Ovary (tissue), 9 donors: ENCODE data around the gene RILP. TPM values are rescaled to one million over a fixed set of nuclear protein-coding genes. Genes with fewer than 3 reads are reported as not detected.
A peak's percentile ranks its signal among the peaks of the same experiment; 100 is the strongest.

Source experiments
- DNase-seq, 5 donors: peaks; one replicate each; pipeline ENCODE4 v3.0.0-alpha.2; 2019 to 2020
- H3K27ac ChIP-seq, 2 donors: fragments of 200-600 bp; one replicate each; pipeline versions ENCODE4 v1.5.1 to v1.8.0; 2019 to 2022
- H3K27me3 ChIP-seq: fragments of 200-600 bp; one replicate; pipeline ENCODE4 v1.8.0; 2022
- H3K36me3 ChIP-seq: fragments of 200-600 bp; sonication (generic); one replicate; pipeline ENCODE4 v1.5.1; 2019
- H3K4me1 ChIP-seq: one replicate; pipeline ENCODE4 v1.8.1; 2013; ENCODE audit warnings: mild to moderate bottlenecking, moderate library complexity; ENCODE audit not compliant: insufficient read depth
- H3K4me3 ChIP-seq: fragments of 200-600 bp; sonication (generic); one replicate; pipeline ENCODE4 v1.5.1; 2017
- H3K9me3 ChIP-seq, 2 donors: fragments of 200-600 bp in 1 of 2; sonication (generic) in 1 of 2; one replicate each; pipeline versions ENCODE4 v1.5.1 to v1.8.1; 2013 to 2019; ENCODE audit warnings: mild to moderate bottlenecking in 1 of 2, moderate library complexity in 1 of 2
- EP300 ChIP-seq: sonication (generic); formaldehyde crosslinking; IDR thresholded peaks from one replicate; pipeline ENCODE4 v1.6.1; 2017; ENCODE audit warnings: antibody characterized with exemption
- POLR2A ChIP-seq: fragments of 450-650 bp; IDR thresholded peaks from one replicate; pipeline ENCODE4 v1.6.1; 2017; ENCODE audit warnings: antibody characterized with exemption, mild to moderate bottlenecking, moderate library complexity
- WGBS, 3 donors: extraction: QIAGEN DNeasy Blood & Tissue Kit in 1 of 3; methylation state at CpG; one replicate each; pipeline versions ENCODE4 v1.1.5 to v1.1.7; 2013 to 2017; 5-methylcytosine and 5-hydroxymethylcytosine counted together
- intact Hi-C, 4 donors: fragments of 100-400 bp; cut with DNase I; formaldehyde crosslinking; loops; one replicate each; pipeline versions ENCODE4 v1.11.0 to v1.15.1; 2022 to 2023
- polyA plus RNA-seq, 2 donors: library from polyadenylated mRNA; stranded (reverse); fragments of 200-250 nt in 1 of 2; fragments of 350-450 nt in 1 of 2; fragmentation: Illumina TruSeq in 1 of 2; extraction: RNeasy Lipid Tissue Mini Kit (QIAGEN cat#74804) in 1 of 2; gene quantifications; one replicate each; pipeline ENCODE4 v1.2.3, GENCODE V29; 2013 to 2014
- total RNA-seq, 7 donors: library from RNA; depleted of rRNA in 2 of 7; stranded (reverse); fragments of >200 nt in 2 of 7; fragmentation: NEBNext Ultra II Directional in 3 of 7; extraction: Animal tissue kit (Norgen Biotek cat#: 25700) in 3 of 7; gene quantifications; one replicate each; pipeline versions ENCODE4 v1.1.0 to v1.2.4, GENCODE V29; 2016 to 2023
- TF ChIP-seq, protein P1 (sequence below), 3 donors: fragments of 450-650 bp in 2 of 3; fragments of 200-600 bp in 1 of 3; IDR thresholded peaks; one replicate each; pipeline versions ENCODE4 v1.5.1 to v1.8.0; 2016 to 2022; ENCODE audit warnings: antibody characterized with exemption in 3 of 3, mild to moderate bottlenecking in 1 of 3
- donor health status: DM: no; HTN: no; CAD: no; lungs with moderate emphysema.
- donor health status: DM: no; HTN: no; CAD: no.
- donor health status: Bipolar disorder and iron deficiency.
- donor health status: DM: yes; HTN: yes; CAD: no.
- donor health status: DM: no; HTN: no; CAD: no.
- donor health status: DM: yes; HTN: yes; CAD: no.

The RILP gene
- total and polyA plus RNA-seq, 9 donors, result 2.3 to 11.0 (median 5.7) TPM

DNA sequence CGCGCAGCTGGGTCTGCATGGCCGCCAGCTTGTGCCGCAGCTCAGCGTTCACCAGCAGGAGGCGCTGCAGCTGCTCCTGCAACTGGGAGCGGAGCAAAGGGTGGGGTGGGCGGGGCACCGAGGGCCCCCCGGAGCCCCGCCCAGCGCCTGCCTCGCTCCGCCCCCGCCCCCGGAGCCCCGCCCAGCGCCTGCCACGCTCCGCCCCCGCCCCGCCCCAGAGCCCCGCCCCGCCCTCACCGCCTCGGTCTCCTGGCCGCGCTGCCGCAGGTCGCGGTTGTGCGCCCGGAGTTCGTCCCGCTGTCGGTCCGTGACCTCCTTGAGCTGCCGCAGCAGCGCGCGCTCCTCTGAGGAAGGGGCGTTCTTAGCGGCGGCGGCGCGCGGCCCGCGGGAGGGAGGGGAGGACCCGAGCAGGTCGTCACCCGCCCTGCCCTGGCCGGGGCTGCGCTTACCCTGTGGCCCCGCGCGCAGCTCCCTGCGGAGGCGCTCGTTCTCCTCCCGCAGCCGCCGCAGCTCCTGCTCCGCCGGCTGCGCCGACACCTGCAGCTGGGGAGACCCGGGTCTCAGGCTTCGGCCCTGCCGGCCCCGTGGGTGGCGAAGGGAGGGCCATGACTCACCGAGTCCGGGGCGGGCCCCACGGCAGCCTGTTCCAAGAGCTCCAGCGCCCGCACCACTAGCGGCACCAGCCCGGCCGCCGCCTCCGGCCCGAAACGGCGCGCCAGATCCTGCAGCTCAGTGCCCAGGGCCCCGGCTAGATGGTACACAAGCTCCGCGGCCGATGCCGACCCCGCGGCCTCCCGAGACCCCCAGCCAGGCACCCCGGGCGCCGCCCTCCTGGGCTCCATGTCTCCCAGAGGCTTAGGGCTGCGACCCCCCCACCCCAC is 463 bp downstream of the RILP start:
- 0 to 1% (median 0%) methylated on average over 12 to 92 of the region's 100 CpGs for WGBS, 3 donors
- peak overlapping the region; percentile 83 for H3K4me3 ChIP-seq
- H3K27me3 ChIP-seq, result no peaks in the 10 kb centered on the region
- H3K27ac ChIP-seq, result peak overlapping the region; percentile 69 to 95
- intact Hi-C loops, result loop anchor here in 3 of 4 donors (1.0 to 10.0 kb wide), 5 partner anchors 20 to 136 kb away; partner anchors contain the start of gene SLC43A2 (in 1 of the 3)
- peaks cover 8% of the 10 kb centered on the region for H3K4me1 ChIP-seq
- H3K36me3 ChIP-seq, result no peaks in the 10 kb centered on the region
- no peaks in the 10 kb centered on the region for H3K9me3 ChIP-seq
- peak; percentile 92 to 97 (median 96) for DNase-seq
- TF ChIP-seq EP300, result no peak
- TF ChIP-seq POLR2A, result peak; percentile 41
- TF ChIP-seq, protein P1, sequence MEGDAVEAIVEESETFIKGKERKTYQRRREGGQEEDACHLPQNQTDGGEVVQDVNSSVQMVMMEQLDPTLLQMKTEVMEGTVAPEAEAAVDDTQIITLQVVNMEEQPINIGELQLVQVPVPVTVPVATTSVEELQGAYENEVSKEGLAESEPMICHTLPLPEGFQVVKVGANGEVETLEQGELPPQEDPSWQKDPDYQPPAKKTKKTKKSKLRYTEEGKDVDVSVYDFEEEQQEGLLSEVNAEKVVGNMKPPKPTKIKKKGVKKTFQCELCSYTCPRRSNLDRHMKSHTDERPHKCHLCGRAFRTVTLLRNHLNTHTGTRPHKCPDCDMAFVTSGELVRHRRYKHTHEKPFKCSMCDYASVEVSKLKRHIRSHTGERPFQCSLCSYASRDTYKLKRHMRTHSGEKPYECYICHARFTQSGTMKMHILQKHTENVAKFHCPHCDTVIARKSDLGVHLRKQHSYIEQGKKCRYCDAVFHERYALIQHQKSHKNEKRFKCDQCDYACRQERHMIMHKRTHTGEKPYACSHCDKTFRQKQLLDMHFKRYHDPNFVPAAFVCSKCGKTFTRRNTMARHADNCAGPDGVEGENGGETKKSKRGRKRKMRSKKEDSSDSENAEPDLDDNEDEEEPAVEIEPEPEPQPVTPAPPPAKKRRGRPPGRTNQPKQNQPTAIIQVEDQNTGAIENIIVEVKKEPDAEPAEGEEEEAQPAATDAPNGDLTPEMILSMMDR (IDR thresholded peaks at IDR 0.05), result peak in 2 of 3 donors; percentile 19 to 80

DNA sequence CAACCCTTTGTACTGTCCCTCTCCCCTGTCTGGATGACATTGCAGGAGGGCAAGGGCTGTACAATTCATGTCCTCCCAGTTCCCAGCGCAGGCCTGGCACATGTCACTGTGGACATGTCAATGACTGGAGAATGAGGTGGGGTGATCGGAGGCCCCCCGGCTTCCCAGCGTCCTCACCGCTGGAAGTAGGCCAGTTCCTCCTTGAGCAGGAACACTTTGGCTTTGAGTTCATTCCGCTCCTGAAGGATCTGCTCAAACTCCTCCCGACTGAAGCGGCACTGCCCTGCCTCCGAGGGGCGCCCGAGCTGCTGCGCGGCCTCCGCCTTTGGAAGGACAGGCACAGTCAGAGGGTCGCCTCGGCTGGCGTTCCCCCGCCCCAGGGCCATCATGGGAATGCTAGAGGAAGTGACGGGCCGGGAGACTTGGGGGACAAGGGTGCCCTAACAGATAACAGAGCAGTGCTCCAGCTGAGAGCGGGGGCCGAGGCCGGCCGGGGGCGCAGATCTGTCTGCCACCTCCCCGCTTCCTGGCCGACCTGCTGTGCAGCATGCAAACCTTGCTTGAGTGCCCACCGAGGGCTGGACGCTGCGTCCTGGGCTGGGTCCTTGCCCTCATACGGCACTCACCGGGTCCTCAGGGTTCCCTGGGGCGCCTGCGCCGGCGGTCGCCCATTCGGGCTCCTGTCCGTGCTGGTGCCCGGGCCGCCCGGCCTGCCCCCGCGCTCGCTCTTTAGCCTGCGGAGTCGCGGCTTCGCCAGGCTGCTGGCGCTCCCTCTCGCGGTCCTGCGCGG is 1.3 kb downstream of the RILP start:
- intact Hi-C loops, result loop anchor here in 3 of 4 donors (1.0 to 10.0 kb wide), 5 partner anchors 20 to 136 kb away; partner anchors contain the start of gene SLC43A2 (in 1 of the 3)
- Histone ChIP-seq H3K27me3 (no peaks in the 10 kb centered on the region), H3K36me3 (no peaks in the 10 kb centered on the region), H3K4me1 (peaks cover 12% of the 10 kb centered on the region), H3K27ac (peak overlapping the region; percentile 23 to 74), H3K9me3 (no peaks in the 10 kb centered on the region), H3K4me3 (peak overlapping the region; percentile 54)
- no peak for TF ChIP-seq POLR2A
- TF ChIP-seq, protein P1 (IDR thresholded peaks at IDR 0.05), result peak in 2 of 3 donors; percentile 92 to 94
- WGBS, 3 donors, result 4 to 8% (median 5%) methylated on average over 44 to 54 of the region's 54 CpGs
- peak in 3 of 5 donors; percentile 48 to 64 (median 57) for DNase-seq

DNA sequence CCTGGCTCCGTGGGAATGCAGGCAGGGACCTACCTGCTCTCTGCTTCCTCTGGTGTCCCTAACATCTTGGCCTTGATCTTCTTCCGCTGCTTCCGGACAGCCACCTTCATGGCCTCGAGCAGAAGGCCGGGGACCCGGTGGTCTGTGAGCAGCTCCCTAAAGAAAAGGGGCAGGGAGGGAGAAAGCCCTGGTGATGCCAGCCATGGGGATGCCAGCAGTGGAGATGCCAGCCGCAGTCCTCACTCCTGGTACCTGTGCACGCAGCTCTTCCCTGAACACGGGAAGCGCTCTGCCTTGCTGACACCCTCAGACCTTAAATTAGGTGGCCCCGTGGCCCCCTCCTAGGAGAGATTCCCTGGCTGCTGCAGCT is 1.9 kb downstream of the RILP start:
- Histone ChIP-seq H3K27me3 (no peaks in the 10 kb centered on the region), H3K9me3 (no peaks in the 10 kb centered on the region), H3K27ac (no peak overlapping the region), H3K4me1 (peaks cover 12% of the 10 kb centered on the region), H3K36me3 (no peaks in the 10 kb centered on the region), H3K4me3 (no peak overlapping the region)
- TF ChIP-seq POLR2A (no peak), EP300 (no peak)
- TF ChIP-seq, protein P1 (IDR thresholded peaks at IDR 0.05), result no peak
- no peak for DNase-seq
- intact Hi-C loops, result loop anchor here in 3 of 4 donors (1.0 to 10.0 kb wide), 5 partner anchors 19 to 137 kb away; partner anchors contain the start of gene SLC43A2 (in 1 of the 3)
- 66 to 73% (median 68%) methylated on average over 11 of the region's 11 CpGs for WGBS, 3 donors

DNA sequence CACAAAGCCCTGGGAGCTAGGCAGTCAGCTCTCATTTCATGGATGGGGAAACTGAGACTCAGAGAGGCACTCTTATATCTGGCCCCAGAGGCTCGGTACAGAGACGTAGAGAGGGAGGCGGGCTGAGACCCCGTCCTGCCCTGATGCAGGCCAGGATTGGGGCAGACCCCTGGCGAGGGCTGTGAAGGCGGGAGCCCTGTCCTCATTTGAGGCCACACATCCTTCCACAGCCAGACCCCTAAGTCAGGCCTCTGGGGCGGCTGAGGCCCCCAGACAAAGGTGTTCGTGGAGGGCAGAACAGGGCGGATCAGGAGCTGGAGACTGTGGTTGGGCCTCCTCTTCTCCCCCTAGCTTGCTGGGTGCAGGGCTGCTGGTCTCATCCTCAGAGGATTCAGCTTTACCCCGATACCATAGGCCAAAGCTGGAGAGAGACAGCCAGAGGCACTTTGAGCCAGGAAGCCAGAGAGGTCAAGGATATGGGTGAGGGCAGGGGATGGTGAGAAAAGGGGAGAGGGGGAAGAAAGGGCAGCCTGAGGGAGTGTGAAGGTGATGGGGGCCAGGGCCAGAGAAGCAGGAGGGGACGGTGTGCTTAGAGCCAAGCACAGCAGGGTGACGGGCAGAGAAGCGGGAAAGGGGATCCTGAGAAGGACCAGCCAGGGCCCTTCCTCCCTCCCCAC is 3.3 kb downstream of the RILP start:
- H3K4me3 ChIP-seq, result no peak overlapping the region
- no peaks in the 10 kb centered on the region for H3K36me3 ChIP-seq
- H3K9me3 ChIP-seq, result no peaks in the 10 kb centered on the region
- intact Hi-C loops, result loop anchor here in 2 of 4 donors (5.0 to 10.0 kb wide), 2 partner anchors 69 to 138 kb away; no protein-coding TSS in a partner anchor
- no peak overlapping the region for H3K27ac ChIP-seq
- no peaks in the 10 kb centered on the region for H3K27me3 ChIP-seq
- no peak for DNase-seq
- TF ChIP-seq POLR2A, result no peak
- no peak for TF ChIP-seq EP300
- TF ChIP-seq, protein P1 (IDR thresholded peaks at IDR 0.05), result no peak
- peaks cover 12% of the 10 kb centered on the region for H3K4me1 ChIP-seq
- 81 to 90% (median 89%) methylated on average over 13 of the region's 13 CpGs for WGBS, 3 donors
